Endothelial cell of umbilical vein (primary cell): ENCODE measurements around the gene SAP30L.

ENCODE experiments used
- CTCF ChIP-seq, 2 donors: IDR thresholded peaks; 1 replicate in 1 of 2; 2 replicates in 1 of 2; pipeline ENCODE4 v1.5.1; 2011; ENCODE audit warnings: low read length in 2 of 2, mild to moderate bottlenecking in 2 of 2, moderate library complexity in 2 of 2, control low read depth in 1 of 2, inconsistent platforms in 1 of 2, low read depth in 1 of 2; ENCODE audit not compliant: insufficient read depth in 1 of 2; ENCODE audit errors: extremely low read depth in 1 of 2
- EZH2 ChIP-seq: IDR thresholded peaks from 2 replicates; pipeline ENCODE4 v1.6.1; 2012; ENCODE audit warnings: borderline replicate concordance, low read depth, mild to moderate bottlenecking, moderate library complexity, low read length, inconsistent platforms; ENCODE audit not compliant: severe bottlenecking
- JUN ChIP-seq: IDR thresholded peaks from 2 replicates; pipeline ENCODE4 v1.6.1; 2011; ENCODE audit warnings: borderline replicate concordance, low read depth; ENCODE audit not compliant: insufficient read length, insufficient read depth
- MAX ChIP-seq: IDR thresholded peaks from 2 replicates; pipeline ENCODE4 v1.6.1; 2011; ENCODE audit not compliant: insufficient read depth, insufficient read length
- POLR2A ChIP-seq: IDR thresholded peaks from 2 replicates; pipeline ENCODE4 v1.6.1; 2012; ENCODE audit warnings: low read depth, mild to moderate bottlenecking, control low read depth, low read length
- POLR2AphosphoS5 ChIP-seq: IDR thresholded peaks from 2 replicates; pipeline ENCODE4 v1.6.1; 2012; ENCODE audit warnings: low read depth, mild to moderate bottlenecking, control low read depth, low read length, moderate library complexity; ENCODE audit not compliant: insufficient read depth

- TF ChIP-seq CTCF (IDR thresholded peaks at IDR 0.05; ENCODE audit: extremely low read depth in 1 of 2, insufficient read depth in 1 of 2, low read depth in 1 of 2, low read length in 2 of 2) (no peak), POLR2AphosphoS5 (no peak), MAX (no peak), EZH2 (peak; percentile 29), POLR2A (no peak), JUN (no peak)
Observed at GRCh38 chr5:154485850-154486426, 40.1 kb downstream of the SAP30L start.
